SK-N-SH (cell line): ENCODE results near the gene ARHGAP6. TPM values are rescaled to one million over a fixed set of nuclear protein-coding genes. Genes with fewer than 3 reads are reported as not detected.

Experiments used
- CTCF ChIA-PET: fragments of 300-600, 350-600 bp; formaldehyde crosslinking; extraction: SDS; loops from one replicate; lab custom pipeline; 2021; lab: Yijun Ruan, JAX
- POLR2A ChIA-PET: fragments of 350-600 bp; sonication (Branson Sonifier 250); formaldehyde crosslinking; extraction: SDS; loops from one replicate; lab custom pipeline; 2020; ENCODE audit warnings: antibody characterized with exemption, inconsistent platforms; lab: Yijun Ruan, JAX
- DNase-seq: peaks from one replicate; pipeline ENCODE4 v3.0.0; 2012
- H2AFZ ChIP-seq: fragments of 200-600 bp; sonication (generic); 2 replicates; pipeline ENCODE4 v1.8.1; 2016; ENCODE audit warnings: antibody characterized with exemption, mild to moderate bottlenecking, low read depth
- H3F3A ChIP-seq: fragments of 200-600 bp; sonication (generic); replicated peaks from 2 replicates; pipeline ENCODE3; 2016; ENCODE audit warnings: antibody characterized with exemption, mild to moderate bottlenecking; ENCODE audit not compliant: insufficient read depth
- H3K27ac ChIP-seq, 2 experiments: fragments of 200-500 bp in 1 of 2; fragments of 200-600 bp in 1 of 2; sonication (Bioruptor generic) in 1 of 2; sonication (generic), shearing (Covaris generic) in 1 of 2; 2 replicates each; pipeline versions ENCODE4 v1.5.1 to v1.6.1; 2014 to 2016; ENCODE audit warnings: low read depth in 2 of 2, inconsistent platforms in 1 of 2, low read length in 1 of 2, mild to moderate bottlenecking in 1 of 2, mixed read lengths in 1 of 2
- H3K27me3 ChIP-seq: fragments of 200-600 bp; sonication (generic), shearing (Covaris generic); 2 replicates; pipeline ENCODE4 v1.6.1; 2016; ENCODE audit warnings: mixed run types; ENCODE audit not compliant: insufficient read depth
- H3K36me3 ChIP-seq, 2 experiments: fragments of 200-500 bp in 1 of 2; fragments of 200-600 bp in 1 of 2; sonication (Bioruptor generic) in 1 of 2; sonication (generic) in 1 of 2; replicated peaks in 1 of 2; 2 replicates each; pipeline versions ENCODE3 to v1.5.1; 2014 to 2016; ENCODE audit warnings: low read length in 1 of 2, mild to moderate bottlenecking in 1 of 2; ENCODE audit not compliant: insufficient read depth in 2 of 2, control insufficient read depth in 1 of 2
- H3K4me1 ChIP-seq, 2 experiments: fragments of 200-500 bp in 1 of 2; fragments of 200-600 bp in 1 of 2; sonication (Bioruptor generic) in 1 of 2; sonication (generic), shearing (Covaris generic) in 1 of 2; 2 replicates each; pipeline versions ENCODE4 v1.5.1 to v1.6.1; 2014 to 2016; ENCODE audit warnings: low read depth in 1 of 2, low read length in 1 of 2, mixed run types in 1 of 2; ENCODE audit not compliant: insufficient read depth in 2 of 2, control insufficient read depth in 1 of 2
- H3K4me2 ChIP-seq: fragments of 200-600 bp; sonication (generic), shearing (Covaris generic); 2 replicates; pipeline ENCODE4 v1.6.1; 2017; ENCODE audit warnings: mixed run types
- H3K4me3 ChIP-seq, 2 experiments: fragments of 200-500 bp in 1 of 2; fragments of 200-600 bp in 1 of 2; sonication (Bioruptor generic) in 1 of 2; sonication (generic), shearing (Covaris generic) in 1 of 2; 2 replicates each; pipeline versions ENCODE4 v1.5.1 to v1.8.1; 2014 to 2016; ENCODE audit warnings: low read depth in 2 of 2, inconsistent platforms in 1 of 2, low read length in 1 of 2, mild to moderate bottlenecking in 1 of 2, mixed read lengths in 1 of 2, moderate library complexity in 1 of 2
- H3K79me2 ChIP-seq: fragments of 200-600 bp; sonication (generic); 2 replicates; pipeline ENCODE4 v1.8.1; 2017; ENCODE audit warnings: mild to moderate bottlenecking; ENCODE audit not compliant: insufficient read depth
- H3K9ac ChIP-seq: fragments of 200-600 bp; sonication (generic); 2 replicates; pipeline ENCODE4 v1.6.1; 2017; ENCODE audit warnings: mixed run types
- H3K9me2 ChIP-seq: fragments of 200-600 bp; sonication (generic); 2 replicates; pipeline ENCODE4 v1.6.1; 2017; ENCODE audit warnings: mixed run types
- H3K9me3 ChIP-seq: fragments of 200-600 bp; sonication (generic); 2 replicates; pipeline ENCODE4 v1.6.1; 2017; ENCODE audit warnings: mixed run types, mild to moderate bottlenecking, moderate library complexity
- H4K20me1 ChIP-seq: fragments of 200-600 bp; sonication (generic); 2 replicates; pipeline ENCODE4 v1.6.1; 2017; ENCODE audit warnings: mild to moderate bottlenecking, mixed run types; ENCODE audit not compliant: insufficient read depth
- CHD2 ChIP-seq: fragments of 150-350 bp; IDR thresholded peaks from 2 replicates; pipeline ENCODE4 v1.6.1; 2018; ENCODE audit warnings: low read length; ENCODE audit not compliant: partially characterized antibody
- EP300 ChIP-seq, 2 experiments: IDR thresholded peaks; 2 replicates each; pipeline versions ENCODE4 v1.4.0 to v1.6.1; 2012; ENCODE audit warnings: borderline replicate concordance in 1 of 2, low read depth in 1 of 2, low read length in 1 of 2
- FOXM1 ChIP-seq: IDR thresholded peaks from 2 replicates; pipeline ENCODE4 v1.4.0; 2012; ENCODE audit warnings: low read depth, mild to moderate bottlenecking
- GATA2 ChIP-seq: sonication (generic); formaldehyde crosslinking; IDR thresholded peaks from 2 replicates; pipeline ENCODE4 v1.5.0; 2020; ENCODE audit warnings: mild to moderate bottlenecking, missing genetic modification reagents
- JUND ChIP-seq: IDR thresholded peaks from 2 replicates; pipeline ENCODE4 v1.4.0; 2012
- POLR2AphosphoS5 ChIP-seq: IDR thresholded peaks from 2 replicates; pipeline ENCODE4 v1.6.1; 2012; ENCODE audit warnings: low read depth, low read length
- RCOR1 ChIP-seq: fragments of 150-350 bp; IDR thresholded peaks from 2 replicates; pipeline ENCODE4 v1.6.1; 2017; ENCODE audit warnings: antibody characterized with exemption, low read length
- TCF12 ChIP-seq: IDR thresholded peaks from 2 replicates; pipeline ENCODE4 v1.4.0; 2012
- TEAD4 ChIP-seq: IDR thresholded peaks from 2 replicates; pipeline ENCODE4 v1.4.0; 2012; ENCODE audit warnings: mild to moderate bottlenecking, borderline replicate concordance; ENCODE audit not compliant: insufficient read depth
- WGBS: methylation state at CpG from one replicate; pipeline ENCODE4 v1.1.6; 2017; ENCODE audit warnings: low lambda C conversion rate; 5-methylcytosine and 5-hydroxymethylcytosine counted together
- polyA plus RNA-seq, 3 experiments: library from polyadenylated mRNA; depleted of rRNA; stranded (reverse); fragments of >200 nt; gene quantifications; 2 replicates each; pipeline ENCODE4 v1.2.3, GENCODE V29; 2012
- TF ChIP-seq, protein P1 (sequence below): IDR thresholded peaks from 2 replicates; pipeline ENCODE4 v1.6.1; 2012; ENCODE audit warnings: mild to moderate bottlenecking, low read depth, low read length, moderate library complexity
- TF ChIP-seq, protein P2 (sequence below): IDR thresholded peaks from 2 replicates; pipeline ENCODE4 v1.4.0; 2012; ENCODE audit warnings: low read depth, borderline replicate concordance
- TF ChIP-seq, protein P3 (sequence below): IDR thresholded peaks from 2 replicates; pipeline ENCODE4 v1.4.0; 2012; ENCODE audit warnings: low read depth, borderline replicate concordance
- TF ChIP-seq, protein P4 (sequence below): fragments of 200-600 bp; sonication (generic); IDR thresholded peaks from 2 replicates; pipeline ENCODE4 v1.6.1; 2017; ENCODE audit warnings: antibody characterized with exemption, mild to moderate bottlenecking, moderate library complexity
- TF ChIP-seq, protein P5 (sequence below): fragments of 150-350 bp; IDR thresholded peaks from 2 replicates; pipeline ENCODE4 v1.6.1; 2016; ENCODE audit warnings: mild to moderate bottlenecking, low read depth, low read length

The ARHGAP6 gene
- polyA plus RNA-seq, 1 of the 3 experiments (the other 2 are of a cell fraction) = 0.16 TPM

DNA sequence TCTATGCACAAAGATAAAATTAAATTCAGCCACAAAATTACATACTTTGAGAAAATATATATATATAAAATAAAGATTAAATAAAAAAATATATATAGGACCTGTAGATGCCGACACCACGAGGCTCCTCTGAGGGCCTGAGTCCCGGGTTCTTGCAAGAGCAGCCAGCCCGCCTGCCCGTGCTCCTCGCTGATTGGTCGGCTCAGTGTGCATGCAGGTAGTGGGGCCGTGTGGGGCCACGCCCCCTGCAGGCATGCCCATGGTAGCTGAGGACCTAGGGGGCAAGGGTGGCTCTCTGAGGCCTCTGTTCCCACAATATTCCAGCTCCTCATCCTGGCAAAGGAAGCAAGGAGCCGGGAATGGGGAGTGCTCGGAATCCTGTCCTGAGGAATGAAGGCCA is 453.0 kb downstream of the ARHGAP6 start (continued):
- TF ChIP-seq, protein P1, sequence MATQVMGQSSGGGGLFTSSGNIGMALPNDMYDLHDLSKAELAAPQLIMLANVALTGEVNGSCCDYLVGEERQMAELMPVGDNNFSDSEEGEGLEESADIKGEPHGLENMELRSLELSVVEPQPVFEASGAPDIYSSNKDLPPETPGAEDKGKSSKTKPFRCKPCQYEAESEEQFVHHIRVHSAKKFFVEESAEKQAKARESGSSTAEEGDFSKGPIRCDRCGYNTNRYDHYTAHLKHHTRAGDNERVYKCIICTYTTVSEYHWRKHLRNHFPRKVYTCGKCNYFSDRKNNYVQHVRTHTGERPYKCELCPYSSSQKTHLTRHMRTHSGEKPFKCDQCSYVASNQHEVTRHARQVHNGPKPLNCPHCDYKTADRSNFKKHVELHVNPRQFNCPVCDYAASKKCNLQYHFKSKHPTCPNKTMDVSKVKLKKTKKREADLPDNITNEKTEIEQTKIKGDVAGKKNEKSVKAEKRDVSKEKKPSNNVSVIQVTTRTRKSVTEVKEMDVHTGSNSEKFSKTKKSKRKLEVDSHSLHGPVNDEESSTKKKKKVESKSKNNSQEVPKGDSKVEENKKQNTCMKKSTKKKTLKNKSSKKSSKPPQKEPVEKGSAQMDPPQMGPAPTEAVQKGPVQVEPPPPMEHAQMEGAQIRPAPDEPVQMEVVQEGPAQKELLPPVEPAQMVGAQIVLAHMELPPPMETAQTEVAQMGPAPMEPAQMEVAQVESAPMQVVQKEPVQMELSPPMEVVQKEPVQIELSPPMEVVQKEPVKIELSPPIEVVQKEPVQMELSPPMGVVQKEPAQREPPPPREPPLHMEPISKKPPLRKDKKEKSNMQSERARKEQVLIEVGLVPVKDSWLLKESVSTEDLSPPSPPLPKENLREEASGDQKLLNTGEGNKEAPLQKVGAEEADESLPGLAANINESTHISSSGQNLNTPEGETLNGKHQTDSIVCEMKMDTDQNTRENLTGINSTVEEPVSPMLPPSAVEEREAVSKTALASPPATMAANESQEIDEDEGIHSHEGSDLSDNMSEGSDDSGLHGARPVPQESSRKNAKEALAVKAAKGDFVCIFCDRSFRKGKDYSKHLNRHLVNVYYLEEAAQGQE = no peak

DNA sequence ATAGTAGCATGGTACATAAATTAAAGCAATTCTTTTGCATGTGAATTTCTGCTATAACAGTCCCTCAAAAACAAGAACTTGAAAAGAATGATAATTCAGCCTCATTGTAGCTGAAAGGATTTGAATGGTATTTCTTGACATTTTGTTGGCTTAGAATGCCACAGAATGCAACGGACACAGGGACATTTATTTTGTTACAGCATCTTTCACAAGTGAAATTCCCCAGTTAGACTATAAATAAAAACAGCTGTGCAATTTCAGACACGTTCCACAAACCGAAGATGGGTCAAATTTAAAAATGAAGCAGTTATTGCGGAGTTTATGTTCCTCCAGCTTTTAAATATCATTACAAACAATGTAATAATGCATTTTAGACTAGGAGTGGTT is 455.3 kb downstream of the ARHGAP6 start:
- ChIA-PET CTCF (interaction anchor here (1.0 kb wide), 1 partner anchor 41 kb away, joined by 3 read pairs; no protein-coding TSS in a partner anchor), POLR2A (no interaction called here)
- Histone ChIP-seq H4K20me1 (no peaks in the 10 kb centered on the region), H3K27me3 (no peaks in the 10 kb centered on the region), H3K9me3 (no peaks in the 10 kb centered on the region), H2AFZ (0 out of 2 replicates have a peak overlapping the region, but pooled peaks have one; percentile 59), H3K79me2 (no peaks in the 10 kb centered on the region), H3K27ac (peak overlapping the region in 1 of 2 experiments; percentile 31; a peak in 1 of 4 replicates), H3F3A (no peaks in the 10 kb centered on the region), H3K9me2 (no peaks in the 10 kb centered on the region), H3K9ac (no peak overlapping the region), H3K4me1 (no peaks in the 10 kb centered on the region), H3K36me3 (no peaks in the 10 kb centered on the region), H3K4me2 (no peak overlapping the region), H3K4me3 (no peak overlapping the region)
- peak; percentile 28; the same call in 1 of the 2 replicates for TF ChIP-seq TCF12
- TF ChIP-seq, protein P2, sequence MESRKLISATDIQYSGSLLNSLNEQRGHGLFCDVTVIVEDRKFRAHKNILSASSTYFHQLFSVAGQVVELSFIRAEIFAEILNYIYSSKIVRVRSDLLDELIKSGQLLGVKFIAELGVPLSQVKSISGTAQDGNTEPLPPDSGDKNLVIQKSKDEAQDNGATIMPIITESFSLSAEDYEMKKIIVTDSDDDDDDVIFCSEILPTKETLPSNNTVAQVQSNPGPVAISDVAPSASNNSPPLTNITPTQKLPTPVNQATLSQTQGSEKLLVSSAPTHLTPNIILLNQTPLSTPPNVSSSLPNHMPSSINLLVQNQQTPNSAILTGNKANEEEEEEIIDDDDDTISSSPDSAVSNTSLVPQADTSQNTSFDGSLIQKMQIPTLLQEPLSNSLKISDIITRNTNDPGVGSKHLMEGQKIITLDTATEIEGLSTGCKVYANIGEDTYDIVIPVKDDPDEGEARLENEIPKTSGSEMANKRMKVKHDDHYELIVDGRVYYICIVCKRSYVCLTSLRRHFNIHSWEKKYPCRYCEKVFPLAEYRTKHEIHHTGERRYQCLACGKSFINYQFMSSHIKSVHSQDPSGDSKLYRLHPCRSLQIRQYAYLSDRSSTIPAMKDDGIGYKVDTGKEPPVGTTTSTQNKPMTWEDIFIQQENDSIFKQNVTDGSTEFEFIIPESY = no peak
- 19% methylated on average over 4 of the region's 4 CpGs for WGBS
- no peak for DNase-seq

DNA sequence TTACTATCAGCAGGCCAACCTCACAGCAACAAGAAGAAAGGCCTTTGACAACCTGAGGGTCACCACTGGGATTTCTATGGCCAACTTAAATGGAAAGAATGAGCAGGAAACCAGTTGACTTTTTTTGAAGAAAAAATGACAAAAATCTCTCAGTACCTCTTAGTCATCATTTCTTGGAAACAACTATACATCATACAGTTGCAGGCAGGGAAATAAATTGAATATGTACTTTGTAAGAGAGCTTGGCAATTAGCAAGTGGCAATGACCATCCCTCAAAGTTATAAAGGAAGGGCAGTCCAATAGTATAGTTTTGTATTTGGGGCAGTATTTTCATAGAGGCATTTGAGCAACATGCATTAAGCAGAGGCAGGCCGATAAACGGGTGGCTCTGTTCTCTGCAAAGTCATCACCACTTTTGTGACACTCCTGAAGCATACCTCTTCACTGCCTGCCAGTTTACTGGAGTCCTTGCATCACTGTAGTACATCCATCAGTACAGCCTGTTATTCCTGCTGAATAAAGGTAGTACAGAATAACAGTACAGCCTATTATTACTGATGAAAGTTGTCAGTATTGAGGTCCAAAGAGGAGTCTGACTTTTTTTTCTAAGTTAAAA is 455.8 kb downstream of the ARHGAP6 start:
- Histone ChIP-seq H4K20me1 (no peaks in the 10 kb centered on the region), H3K9me2 (no peaks in the 10 kb centered on the region), H3K4me1 (no peaks in the 10 kb centered on the region), H3K4me3 (no peak overlapping the region), H3K27me3 (no peaks in the 10 kb centered on the region), H3K9ac (no peak overlapping the region), H2AFZ (no peak overlapping the region), H3K27ac (no peak overlapping the region), H3F3A (no peaks in the 10 kb centered on the region), H3K79me2 (no peaks in the 10 kb centered on the region), H3K4me2 (no peak overlapping the region), H3K9me3 (no peaks in the 10 kb centered on the region), H3K36me3 (no peaks in the 10 kb centered on the region)
- no peak for DNase-seq
- POLR2A ChIA-PET = no interaction called here
- CTCF ChIA-PET = interaction anchor here (1.0 kb wide), 1 partner anchor 41 kb away, joined by 3 read pairs; no protein-coding TSS in a partner anchor
- WGBS = no CpG with 5 or more reads among the region's 2 CpGs
- TF ChIP-seq, protein P3, sequence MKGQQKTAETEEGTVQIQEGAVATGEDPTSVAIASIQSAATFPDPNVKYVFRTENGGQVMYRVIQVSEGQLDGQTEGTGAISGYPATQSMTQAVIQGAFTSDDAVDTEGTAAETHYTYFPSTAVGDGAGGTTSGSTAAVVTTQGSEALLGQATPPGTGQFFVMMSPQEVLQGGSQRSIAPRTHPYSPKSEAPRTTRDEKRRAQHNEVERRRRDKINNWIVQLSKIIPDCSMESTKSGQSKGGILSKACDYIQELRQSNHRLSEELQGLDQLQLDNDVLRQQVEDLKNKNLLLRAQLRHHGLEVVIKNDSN = no peak
- TF ChIP-seq POLR2AphosphoS5 = no peak
- no peak for TF ChIP-seq CHD2
- no peak for TF ChIP-seq GATA2 (CRISPR knock-in tag)
- no peak for TF ChIP-seq FOXM1
- no peak for TF ChIP-seq JUND
- TF ChIP-seq TCF12 = no peak
- TF ChIP-seq RCOR1 = no peak
- no peak for TF ChIP-seq EP300 (IDR thresholded peaks at IDR 0.05; ENCODE audit: borderline replicate concordance in 1 of 2, low read depth in 1 of 2, low read length in 1 of 2)
- TF ChIP-seq, protein P4, sequence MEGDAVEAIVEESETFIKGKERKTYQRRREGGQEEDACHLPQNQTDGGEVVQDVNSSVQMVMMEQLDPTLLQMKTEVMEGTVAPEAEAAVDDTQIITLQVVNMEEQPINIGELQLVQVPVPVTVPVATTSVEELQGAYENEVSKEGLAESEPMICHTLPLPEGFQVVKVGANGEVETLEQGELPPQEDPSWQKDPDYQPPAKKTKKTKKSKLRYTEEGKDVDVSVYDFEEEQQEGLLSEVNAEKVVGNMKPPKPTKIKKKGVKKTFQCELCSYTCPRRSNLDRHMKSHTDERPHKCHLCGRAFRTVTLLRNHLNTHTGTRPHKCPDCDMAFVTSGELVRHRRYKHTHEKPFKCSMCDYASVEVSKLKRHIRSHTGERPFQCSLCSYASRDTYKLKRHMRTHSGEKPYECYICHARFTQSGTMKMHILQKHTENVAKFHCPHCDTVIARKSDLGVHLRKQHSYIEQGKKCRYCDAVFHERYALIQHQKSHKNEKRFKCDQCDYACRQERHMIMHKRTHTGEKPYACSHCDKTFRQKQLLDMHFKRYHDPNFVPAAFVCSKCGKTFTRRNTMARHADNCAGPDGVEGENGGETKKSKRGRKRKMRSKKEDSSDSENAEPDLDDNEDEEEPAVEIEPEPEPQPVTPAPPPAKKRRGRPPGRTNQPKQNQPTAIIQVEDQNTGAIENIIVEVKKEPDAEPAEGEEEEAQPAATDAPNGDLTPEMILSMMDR = no peak
- TF ChIP-seq, protein P5, sequence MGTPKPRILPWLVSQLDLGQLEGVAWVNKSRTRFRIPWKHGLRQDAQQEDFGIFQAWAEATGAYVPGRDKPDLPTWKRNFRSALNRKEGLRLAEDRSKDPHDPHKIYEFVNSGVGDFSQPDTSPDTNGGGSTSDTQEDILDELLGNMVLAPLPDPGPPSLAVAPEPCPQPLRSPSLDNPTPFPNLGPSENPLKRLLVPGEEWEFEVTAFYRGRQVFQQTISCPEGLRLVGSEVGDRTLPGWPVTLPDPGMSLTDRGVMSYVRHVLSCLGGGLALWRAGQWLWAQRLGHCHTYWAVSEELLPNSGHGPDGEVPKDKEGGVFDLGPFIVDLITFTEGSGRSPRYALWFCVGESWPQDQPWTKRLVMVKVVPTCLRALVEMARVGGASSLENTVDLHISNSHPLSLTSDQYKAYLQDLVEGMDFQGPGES = no peak
- no peak for TF ChIP-seq TEAD4
